DOHH2 (cell line): Measurements from ENCODE around the gene PNPLA5.

Source experiments
- H3F3A ChIP-seq: fragments of 200-600 bp; sonication (generic), shearing (Covaris generic); 2 replicates; pipeline ENCODE4 v1.6.0; 2016; ENCODE audit warnings: antibody characterized with exemption, mild to moderate bottlenecking; ENCODE audit not compliant: control insufficient read depth, insufficient read depth
- H3K27ac ChIP-seq: fragments of 200-600 bp; sonication (generic); 2 replicates; pipeline ENCODE4 v1.5.1; 2014; ENCODE audit warnings: low read depth, mild to moderate bottlenecking, low read length, moderate library complexity
- H3K27me3 ChIP-seq: fragments of 200-600 bp; sonication (generic); 2 replicates; pipeline ENCODE4 v1.6.1; 2014; ENCODE audit warnings: mild to moderate bottlenecking, low read length, mixed read lengths; ENCODE audit not compliant: control insufficient read depth
- H3K36me3 ChIP-seq: fragments of 200-600 bp; sonication (generic); 2 replicates; pipeline ENCODE4 v1.6.1; 2014; ENCODE audit warnings: mild to moderate bottlenecking, low read length, moderate library complexity, mixed read lengths; ENCODE audit not compliant: control insufficient read depth
- H3K4me1 ChIP-seq: fragments of 200-600 bp; sonication (generic); 2 replicates; pipeline ENCODE4 v1.6.1; 2014; ENCODE audit warnings: mild to moderate bottlenecking, low read length, mixed read lengths; ENCODE audit not compliant: control insufficient read depth
- H3K4me2 ChIP-seq: fragments of 200-600 bp; sonication (generic); 2 replicates; pipeline ENCODE4 v1.6.0; 2014; ENCODE audit warnings: mild to moderate bottlenecking, low read length, moderate library complexity
- H3K4me3 ChIP-seq: fragments of 200-600 bp; sonication (generic); 2 replicates; pipeline ENCODE4 v1.5.1; 2014; ENCODE audit warnings: mild to moderate bottlenecking, low read length, mixed read lengths
- H3K79me2 ChIP-seq: fragments of 200-600 bp; sonication (generic); 2 replicates; pipeline ENCODE4 v1.6.1; 2014; ENCODE audit warnings: mild to moderate bottlenecking, low read length, mixed read lengths; ENCODE audit not compliant: control insufficient read depth
- H3K9me2 ChIP-seq: fragments of 200-600 bp; sonication (generic); replicated peaks from 2 replicates; pipeline ENCODE4 v1.6.1; 2014; ENCODE audit warnings: mild to moderate bottlenecking, low read length, mixed read lengths; ENCODE audit not compliant: control insufficient read depth
- H3K9me3 ChIP-seq: fragments of 200-600 bp; sonication (generic); 2 replicates; pipeline ENCODE4 v1.6.1; 2014; ENCODE audit warnings: antibody characterized with exemption, low read length, mixed read lengths; ENCODE audit not compliant: control insufficient read depth, insufficient read depth
- H4K20me1 ChIP-seq: fragments of 200-600 bp; sonication (generic); 2 replicates; pipeline ENCODE4 v1.6.0; 2014; ENCODE audit warnings: low read depth, mild to moderate bottlenecking, antibody characterized with exemption, low read length, moderate library complexity; ENCODE audit not compliant: control insufficient read depth, insufficient read depth
- EZH2phosphoT487 ChIP-seq: fragments of 200-600 bp; sonication (generic); IDR thresholded peaks from 2 replicates; pipeline ENCODE4 v1.6.1; 2017; ENCODE audit warnings: borderline replicate concordance, mild to moderate bottlenecking, antibody characterized with exemption, low read length, moderate library complexity, mixed read lengths
- TF ChIP-seq, protein P1 (sequence below): fragments of 200-600 bp; sonication (generic); IDR thresholded peaks from one replicate; pipeline ENCODE4 v1.5.1; 2014; ENCODE audit warnings: antibody characterized with exemption, mild to moderate bottlenecking, low read depth, low read length; ENCODE audit not compliant: poor library complexity, severe bottlenecking

The PNPLA5 gene

GRCh38 chr22:43832393-43833265 lies 59.2 kb downstream of the PNPLA5 start:
- no peaks in the 10 kb centered on the region for H3F3A ChIP-seq
- no peak for TF ChIP-seq EZH2phosphoT487
- TF ChIP-seq, protein P1, sequence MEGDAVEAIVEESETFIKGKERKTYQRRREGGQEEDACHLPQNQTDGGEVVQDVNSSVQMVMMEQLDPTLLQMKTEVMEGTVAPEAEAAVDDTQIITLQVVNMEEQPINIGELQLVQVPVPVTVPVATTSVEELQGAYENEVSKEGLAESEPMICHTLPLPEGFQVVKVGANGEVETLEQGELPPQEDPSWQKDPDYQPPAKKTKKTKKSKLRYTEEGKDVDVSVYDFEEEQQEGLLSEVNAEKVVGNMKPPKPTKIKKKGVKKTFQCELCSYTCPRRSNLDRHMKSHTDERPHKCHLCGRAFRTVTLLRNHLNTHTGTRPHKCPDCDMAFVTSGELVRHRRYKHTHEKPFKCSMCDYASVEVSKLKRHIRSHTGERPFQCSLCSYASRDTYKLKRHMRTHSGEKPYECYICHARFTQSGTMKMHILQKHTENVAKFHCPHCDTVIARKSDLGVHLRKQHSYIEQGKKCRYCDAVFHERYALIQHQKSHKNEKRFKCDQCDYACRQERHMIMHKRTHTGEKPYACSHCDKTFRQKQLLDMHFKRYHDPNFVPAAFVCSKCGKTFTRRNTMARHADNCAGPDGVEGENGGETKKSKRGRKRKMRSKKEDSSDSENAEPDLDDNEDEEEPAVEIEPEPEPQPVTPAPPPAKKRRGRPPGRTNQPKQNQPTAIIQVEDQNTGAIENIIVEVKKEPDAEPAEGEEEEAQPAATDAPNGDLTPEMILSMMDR, result no peak
- no peak overlapping the region for H3K27ac ChIP-seq
- H3K27me3 ChIP-seq, result no peaks in the 10 kb centered on the region
- no peaks in the 10 kb centered on the region for H3K36me3 ChIP-seq
- no peaks in the 10 kb centered on the region for H3K9me2 ChIP-seq
- no peaks in the 10 kb centered on the region for H3K9me3 ChIP-seq
- no peaks in the 10 kb centered on the region for H3K79me2 ChIP-seq
- no peak overlapping the region for H3K4me3 ChIP-seq
- no peak overlapping the region for H3K4me2 ChIP-seq
- H4K20me1 ChIP-seq, result no peaks in the 10 kb centered on the region
- H3K4me1 ChIP-seq, result no peaks in the 10 kb centered on the region

- Histone ChIP-seq H3K4me2 (no peak overlapping the region), H3K36me3 (no peaks in the 10 kb centered on the region)
These were observed 60.0 kb downstream of the PNPLA5 start for GRCh38 chr22:43831561-43832392.

DNA sequence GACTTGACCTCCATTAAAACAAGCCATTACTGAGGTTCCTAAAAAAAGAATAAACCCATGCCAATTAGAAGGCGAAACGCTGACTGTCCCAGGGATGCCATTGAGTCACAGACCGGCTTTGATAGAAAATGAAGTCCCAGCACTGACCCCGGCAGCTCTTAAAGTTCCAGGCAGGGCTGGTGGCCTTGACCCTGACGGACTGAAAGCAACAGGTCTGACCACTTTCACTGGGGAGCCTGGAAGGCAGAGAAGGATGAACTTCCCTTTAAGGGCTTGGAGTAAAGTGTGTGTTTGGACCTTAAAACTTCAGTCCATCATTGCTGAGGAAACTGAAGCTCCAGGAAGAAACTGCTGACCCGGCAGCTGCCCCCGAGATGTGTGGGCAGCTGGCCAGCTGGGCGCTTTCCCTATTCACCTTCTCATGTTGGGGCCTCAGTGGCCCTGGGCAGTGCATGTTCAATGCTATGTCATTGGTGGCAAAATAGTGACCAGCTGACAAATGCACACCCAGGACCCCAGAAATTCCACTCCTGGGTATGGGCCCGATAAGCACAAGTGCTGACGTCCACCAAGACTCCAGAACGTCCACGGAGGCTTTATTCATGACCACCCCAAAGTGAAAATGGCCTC lies 60.8 kb downstream of the PNPLA5 start:
- no peak overlapping the region for H3K27ac ChIP-seq
- H3K9me2 ChIP-seq, result no peaks in the 10 kb centered on the region
- H3K79me2 ChIP-seq, result no peaks in the 10 kb centered on the region
- TF ChIP-seq, protein P1, result no peak
- no peak for TF ChIP-seq EZH2phosphoT487
- H3K36me3 ChIP-seq, result no peaks in the 10 kb centered on the region
- H3K4me3 ChIP-seq, result no peak overlapping the region
- H3K9me3 ChIP-seq, result no peaks in the 10 kb centered on the region
- no peaks in the 10 kb centered on the region for H4K20me1 ChIP-seq
- H3K4me2 ChIP-seq, result no peak overlapping the region
- H3F3A ChIP-seq, result no peaks in the 10 kb centered on the region
- H3K27me3 ChIP-seq, result no peaks in the 10 kb centered on the region
- H3K4me1 ChIP-seq, result no peaks in the 10 kb centered on the region

More at GRCh38 chr22:43831561-43832392, 60.0 kb downstream of the PNPLA5 start:
- Histone ChIP-seq H3K27me3 (no peaks in the 10 kb centered on the region), H3K9me3 (no peaks in the 10 kb centered on the region), H3K4me1 (no peaks in the 10 kb centered on the region), H3K9me2 (no peaks in the 10 kb centered on the region), H3K4me3 (no peak overlapping the region), H3K79me2 (no peaks in the 10 kb centered on the region), H3K27ac (no peak overlapping the region), H4K20me1 (no peaks in the 10 kb centered on the region), H3F3A (no peaks in the 10 kb centered on the region)
- no peak for TF ChIP-seq EZH2phosphoT487
- TF ChIP-seq, protein P1, result no peak
